CD14-positive monocyte (primary cell): ENCODE data around the gene DOCK4. TPM values are rescaled to one million over a fixed set of nuclear protein-coding genes. Genes with fewer than 3 reads are reported as not detected.

Experiments used
- DNase-seq, 3 donors: peaks; one replicate each; pipeline ENCODE4 v3.0.0-alpha.2; 2011 to 2022
- H2AFZ ChIP-seq: 2 replicates; pipeline ENCODE4 v1.6.0; 2012; ENCODE audit warnings: mild to moderate bottlenecking, low read depth, low read length, inconsistent platforms; ENCODE audit not compliant: insufficient read depth, poor library complexity, severe bottlenecking
- H3K27ac ChIP-seq, 2 donors: 1 replicate in 1 of 2; 2 replicates in 1 of 2; pipeline ENCODE4 v1.5.1; 2012 to 2013; ENCODE audit warnings: low read length in 2 of 2, control low read depth in 1 of 2, inconsistent platforms in 1 of 2, low read depth in 1 of 2, mild to moderate bottlenecking in 1 of 2
- H3K27me3 ChIP-seq, 2 donors: one replicate each; pipeline versions ENCODE4 v1.6.0 to v1.6.1; 2011 to 2013; ENCODE audit warnings: low read length in 2 of 2; ENCODE audit not compliant: control insufficient read depth in 2 of 2, insufficient read depth in 2 of 2
- H3K36me3 ChIP-seq, 2 donors: replicated peaks in 1 of 2; 1 replicate in 1 of 2; 2 replicates in 1 of 2; pipeline versions ENCODE4 v1.5.1 to v1.6.1; 2012 to 2013; ENCODE audit warnings: low read length in 2 of 2, control low read depth in 1 of 2, inconsistent platforms in 1 of 2, mild to moderate bottlenecking in 1 of 2; ENCODE audit not compliant: insufficient read depth in 2 of 2, control insufficient read depth in 1 of 2
- H3K4me1 ChIP-seq, 2 donors: 1 replicate in 1 of 2; 2 replicates in 1 of 2; pipeline versions ENCODE4 v1.5.1 to v1.6.1; 2012 to 2013; ENCODE audit warnings: low read length in 2 of 2, control low read depth in 1 of 2, inconsistent platforms in 1 of 2, mild to moderate bottlenecking in 1 of 2, moderate library complexity in 1 of 2; ENCODE audit not compliant: insufficient read depth in 2 of 2, control insufficient read depth in 1 of 2
- H3K4me2 ChIP-seq: replicated peaks from 2 replicates; pipeline ENCODE3; 2012; ENCODE audit warnings: low read length, moderate library complexity, mild to moderate bottlenecking; ENCODE audit not compliant: poor library complexity, severe bottlenecking; ENCODE audit errors: extremely low read depth
- H3K4me3 ChIP-seq, 3 experiments: fragments of 200-600 bp in 1 of 3; sonication (generic) in 1 of 3; replicated peaks in 1 of 3; 1 replicate in 2 of 3; 2 replicates in 1 of 3; pipeline ENCODE4 v1.5.1; 2011 to 2013; ENCODE audit warnings: low read length in 3 of 3, mild to moderate bottlenecking in 3 of 3, control low read depth in 2 of 3, low read depth in 2 of 3, inconsistent platforms in 1 of 3, moderate library complexity in 1 of 3
- H3K79me2 ChIP-seq: 2 replicates; pipeline ENCODE4 v1.6.0; 2012; ENCODE audit warnings: mild to moderate bottlenecking, control low read depth, inconsistent platforms, low read length, moderate library complexity; ENCODE audit not compliant: insufficient read depth
- H3K9ac ChIP-seq: 2 replicates; pipeline ENCODE4 v1.6.0; 2017; ENCODE audit warnings: low read length, mild to moderate bottlenecking; ENCODE audit not compliant: insufficient read depth, poor library complexity, severe bottlenecking
- H3K9me3 ChIP-seq, 2 donors: replicated peaks in 1 of 2; 1 replicate in 1 of 2; 2 replicates in 1 of 2; pipeline versions ENCODE4 v1.5.1 to v1.6.1; 2012 to 2013; ENCODE audit warnings: low read length in 2 of 2, control low read depth in 1 of 2; ENCODE audit not compliant: control insufficient read depth in 1 of 2, insufficient read depth in 1 of 2
- H4K20me1 ChIP-seq: 2 replicates; pipeline ENCODE4 v1.6.0; 2012; ENCODE audit warnings: mild to moderate bottlenecking, low read length, control low read depth, moderate library complexity; ENCODE audit not compliant: insufficient read depth
- H3K27ac Mint-ChIP-seq, 7 donors: one replicate each; pipeline ENCODE4 v1.8.0; 2020; ENCODE audit warnings: mild to moderate bottlenecking in 7 of 7, mixed read lengths in 7 of 7, moderate library complexity in 6 of 7, inconsistent platforms in 2 of 7
- H3K27me3 Mint-ChIP-seq, 3 donors: one replicate each; pipeline ENCODE4 v1.8.0; 2021 to 2022; ENCODE audit warnings: low read depth in 3 of 3, mild to moderate bottlenecking in 3 of 3, mixed read lengths in 3 of 3, moderate library complexity in 3 of 3, inconsistent platforms in 1 of 3
- H3K36me3 Mint-ChIP-seq, 2 donors: one replicate each; pipeline ENCODE4 v1.8.0; 2020; ENCODE audit warnings: mixed read lengths in 2 of 2, inconsistent platforms in 1 of 2, mild to moderate bottlenecking in 1 of 2
- H3K4me1 Mint-ChIP-seq: one replicate; pipeline ENCODE4 v1.8.0; 2020; ENCODE audit warnings: mild to moderate bottlenecking, mixed read lengths
- H3K4me3 Mint-ChIP-seq, 2 donors: one replicate each; pipeline ENCODE4 v1.8.0; 2020; ENCODE audit warnings: mild to moderate bottlenecking in 2 of 2, mixed read lengths in 2 of 2, moderate library complexity in 1 of 2
- H3K9me3 Mint-ChIP-seq, 7 donors: one replicate each; pipeline ENCODE4 v1.8.0; 2020 to 2022; ENCODE audit warnings: mixed read lengths in 7 of 7, mild to moderate bottlenecking in 6 of 7, moderate library complexity in 6 of 7, inconsistent platforms in 2 of 7
- WGBS: methylation state at CpG from one replicate; pipeline ENCODE4 v1.1.5; 2013; ENCODE audit warnings: missing lambda C conversion rate; ENCODE audit not compliant: insufficient coverage; 5-methylcytosine and 5-hydroxymethylcytosine counted together
- intact Hi-C, 2 donors: fragments of 100-400 bp; cut with micrococcal nuclease; formaldehyde crosslinking; loops; one replicate each; pipeline versions ENCODE4 v1.15.0 to v1.15.1; 2023
- polyA plus RNA-seq, 3 donors: library from polyadenylated mRNA; depleted of rRNA in 1 of 3; unstranded in 2 of 3; stranded (reverse) in 1 of 3; fragments of 300-500 nt in 2 of 3; fragments of >200 nt in 1 of 3; fragmentation: Illumina TruSeq in 2 of 3; gene quantifications; 1 replicate in 2 of 3; 2 replicates in 1 of 3; pipeline ENCODE4 v1.2.3, GENCODE V29; 2012 to 2021
- TF ChIP-seq, protein P1 (sequence below): fragments of 200-600 bp; IDR thresholded peaks from one replicate; pipeline ENCODE4 v1.8.0; 2022; ENCODE audit warnings: antibody characterized with exemption, mild to moderate bottlenecking

The DOCK4 gene
- polyA plus RNA-seq, 3 donors: 1.3 to 5.0 (median 2.7) TPM

DNA sequence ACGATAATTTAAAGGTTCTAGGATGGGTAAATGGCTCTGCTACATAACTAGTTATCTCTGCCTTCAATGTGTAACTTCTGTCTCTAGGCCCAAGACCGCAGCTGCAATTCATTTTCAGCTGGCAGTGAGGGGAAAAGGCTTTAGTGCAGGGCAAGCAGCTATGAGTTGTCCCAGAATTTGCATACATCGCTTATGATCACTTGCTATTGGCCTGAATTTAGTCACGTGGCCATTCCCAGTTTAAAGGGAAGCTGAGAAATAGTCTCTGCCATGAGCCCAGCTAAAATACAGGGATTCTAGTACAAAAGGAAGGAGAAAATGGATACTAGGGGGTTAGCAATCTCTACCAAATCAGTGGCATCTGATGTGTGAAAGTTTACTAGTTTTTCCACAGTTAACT lies 498.1 kb downstream of the DOCK4 start:
- Mint-ChIP-seq H3K27ac (no peak overlapping the region), H3K4me3 (no peak overlapping the region), H3K9me3 (peaks cover 3 to 27% (median 17%) of the 10 kb centered on the region in 7 donors), H3K36me3 (no peaks in the 10 kb centered on the region), H3K27me3 (peaks cover 0 to 3% (median 0%) of the 10 kb centered on the region in 3 donors), H3K4me1 (no peaks in the 10 kb centered on the region)
- no peaks in the 10 kb centered on the region for H4K20me1 ChIP-seq
- no peak overlapping the region for H3K9ac ChIP-seq
- H3K79me2 ChIP-seq: no peaks in the 10 kb centered on the region
- intact Hi-C loops: no loop called here
- H3K27ac ChIP-seq: no peak overlapping the region
- no peaks in the 10 kb centered on the region for H3K4me1 ChIP-seq
- no peaks in the 10 kb centered on the region for H3K27me3 ChIP-seq
- no peak overlapping the region for H3K4me2 ChIP-seq
- H3K9me3 ChIP-seq: peaks cover 18 to 23% of the 10 kb centered on the region in 2 donors
- no peak overlapping the region for H3K4me3 ChIP-seq
- TF ChIP-seq, protein P1, sequence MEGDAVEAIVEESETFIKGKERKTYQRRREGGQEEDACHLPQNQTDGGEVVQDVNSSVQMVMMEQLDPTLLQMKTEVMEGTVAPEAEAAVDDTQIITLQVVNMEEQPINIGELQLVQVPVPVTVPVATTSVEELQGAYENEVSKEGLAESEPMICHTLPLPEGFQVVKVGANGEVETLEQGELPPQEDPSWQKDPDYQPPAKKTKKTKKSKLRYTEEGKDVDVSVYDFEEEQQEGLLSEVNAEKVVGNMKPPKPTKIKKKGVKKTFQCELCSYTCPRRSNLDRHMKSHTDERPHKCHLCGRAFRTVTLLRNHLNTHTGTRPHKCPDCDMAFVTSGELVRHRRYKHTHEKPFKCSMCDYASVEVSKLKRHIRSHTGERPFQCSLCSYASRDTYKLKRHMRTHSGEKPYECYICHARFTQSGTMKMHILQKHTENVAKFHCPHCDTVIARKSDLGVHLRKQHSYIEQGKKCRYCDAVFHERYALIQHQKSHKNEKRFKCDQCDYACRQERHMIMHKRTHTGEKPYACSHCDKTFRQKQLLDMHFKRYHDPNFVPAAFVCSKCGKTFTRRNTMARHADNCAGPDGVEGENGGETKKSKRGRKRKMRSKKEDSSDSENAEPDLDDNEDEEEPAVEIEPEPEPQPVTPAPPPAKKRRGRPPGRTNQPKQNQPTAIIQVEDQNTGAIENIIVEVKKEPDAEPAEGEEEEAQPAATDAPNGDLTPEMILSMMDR: no peak
- DNase-seq: no peak
- H3K36me3 ChIP-seq: no peaks in the 10 kb centered on the region
- H2AFZ ChIP-seq: no peak overlapping the region
- WGBS: 90% methylated on average over 3 of the region's 4 CpGs

DNA sequence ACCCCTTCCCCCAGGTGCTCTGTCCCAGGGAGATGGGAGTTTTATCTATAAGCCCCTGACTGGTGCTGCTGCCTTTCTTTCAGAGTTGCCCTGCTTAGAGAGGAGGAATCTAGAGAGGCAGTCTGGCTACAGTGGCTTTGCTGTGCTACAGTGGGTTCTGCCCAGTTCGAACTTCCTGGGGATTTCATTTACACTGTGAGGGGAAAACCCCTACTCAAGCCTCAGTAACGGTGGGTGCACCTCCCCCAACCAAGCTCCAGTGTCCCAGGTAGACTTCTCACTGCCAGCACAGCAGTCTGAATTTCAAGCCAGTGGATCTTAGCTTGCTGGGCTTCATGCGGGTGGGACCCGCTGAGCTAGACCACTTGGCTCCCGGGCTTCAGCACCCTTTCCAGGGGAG lies 500.4 kb downstream of the DOCK4 start:
- no peak for DNase-seq
- no peak overlapping the region for H3K27ac ChIP-seq
- H3K36me3 Mint-ChIP-seq: no peaks in the 10 kb centered on the region
- H4K20me1 ChIP-seq: no peaks in the 10 kb centered on the region
- WGBS: 90% methylated on average over 5 of the region's 5 CpGs
- H3K4me3 Mint-ChIP-seq: no peak overlapping the region
- no peaks in the 10 kb centered on the region for H3K36me3 ChIP-seq
- H3K27me3 Mint-ChIP-seq: peaks cover 0 to 3% (median 0%) of the 10 kb centered on the region in 3 donors
- H3K79me2 ChIP-seq: no peaks in the 10 kb centered on the region
- H3K4me1 ChIP-seq: no peaks in the 10 kb centered on the region
- no peak overlapping the region for H2AFZ ChIP-seq
- intact Hi-C loops: no loop called here
- TF ChIP-seq, protein P1: no peak
- H3K9me3 ChIP-seq: peaks cover 18 to 23% of the 10 kb centered on the region in 2 donors
- no peak overlapping the region for H3K4me3 ChIP-seq
- H3K4me1 Mint-ChIP-seq: no peaks in the 10 kb centered on the region
- H3K9ac ChIP-seq: no peak overlapping the region
- H3K27ac Mint-ChIP-seq: no peak overlapping the region
- H3K27me3 ChIP-seq: no peaks in the 10 kb centered on the region
- peaks cover 3 to 27% (median 20%) of the 10 kb centered on the region in 7 donors for H3K9me3 Mint-ChIP-seq
- H3K4me2 ChIP-seq: no peak overlapping the region
